ENCODE results near the gene CYSTM1. TPM values are rescaled to one million over a fixed set of nuclear protein-coding genes. Genes with fewer than 3 reads are reported as not detected.

CYSTM1 gene
- total and polyA plus RNA-seq, 2 donors (not counting 1 experiment from before 2014, with no cell fraction given), result 6.2 to 17.0 TPM

DNA sequence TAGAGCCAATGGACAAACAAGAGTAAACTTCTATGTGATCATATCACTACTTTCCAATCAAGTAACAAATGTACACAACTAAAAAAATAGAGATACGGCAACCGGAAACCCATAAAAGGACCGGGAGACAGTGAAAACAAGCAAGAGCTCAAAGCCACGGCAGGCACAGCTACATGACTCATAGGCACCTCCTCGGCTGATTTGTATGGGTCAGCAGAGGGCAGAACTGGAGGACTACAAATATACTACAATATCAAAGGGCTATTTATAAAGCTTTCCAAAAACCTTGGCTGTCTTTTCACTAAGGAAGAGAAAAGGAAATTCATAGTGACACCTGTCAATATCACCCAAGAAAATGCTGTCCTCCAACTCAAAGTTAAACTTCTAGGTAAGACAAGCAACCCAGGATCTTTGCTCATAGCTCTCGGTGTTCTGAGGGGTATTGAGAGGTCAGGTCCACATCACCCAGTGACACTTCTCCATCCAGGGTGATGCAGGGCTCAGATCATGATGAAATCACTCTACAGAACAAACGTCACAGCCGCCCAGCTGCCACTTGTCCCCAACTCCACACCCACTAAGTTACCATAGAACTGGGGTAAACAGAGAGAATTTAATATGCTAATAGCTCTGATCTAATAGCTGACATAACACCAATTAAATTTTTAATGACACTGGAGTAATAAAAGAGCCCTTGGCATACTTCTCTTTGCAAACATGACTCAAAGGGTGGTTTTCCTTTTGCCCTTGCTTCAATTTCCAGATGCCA, 86.6 kb downstream of the CYSTM1 start:
- ATAC-seq (ENCODE audit: low read depth) (no peak), DNase-seq (no peak)
- Histone ChIP-seq H3K4me2 (replicated peaks; ENCODE audit: low read depth, low read length, poor library complexity, severe bottlenecking) (no peak overlapping the region), H4K20me1 (ENCODE audit: control insufficient read depth, insufficient read depth, low read length, poor library complexity, severe bottlenecking) (peaks cover 17% of the 10 kb centered on the region), H3K9me3 (ENCODE audit: control extremely low read depth in 1 of 3, control insufficient read depth in 2 of 3, insufficient read depth in 1 of 3, low read length in 2 of 3) (no peaks in the 10 kb centered on the region), H3K4me1 (ENCODE audit: control insufficient read depth in 2 of 2, insufficient read depth in 2 of 2, low read length in 2 of 2) (no peaks in the 10 kb centered on the region), H3K36me3 (replicated peaks in 1 of 2; ENCODE audit: control extremely low read depth in 1 of 2, control insufficient read depth in 1 of 2, extremely low read depth in 1 of 2, insufficient read depth in 2 of 2, low read length in 1 of 2) (peaks cover 2 to 12% of the 10 kb centered on the region in 2 experiments), H3K9ac (ENCODE audit: low read length) (no peak overlapping the region), H3K4me3 (ENCODE audit: control extremely low read depth in 1 of 5, extremely low read depth in 1 of 5, insufficient read depth in 1 of 5, low read depth in 2 of 5, low read length in 4 of 5) (no peak overlapping the region), H3K27ac (ENCODE audit: low read length in 2 of 2) (no peak overlapping the region), H3K27me3 (replicated peaks in 1 of 4; ENCODE audit: control extremely low read depth in 1 of 4, control insufficient read depth in 3 of 4, insufficient read depth in 4 of 4, low read length in 3 of 4) (no peaks in the 10 kb centered on the region), H3K79me2 (ENCODE audit: control insufficient read depth, insufficient read depth, low read length) (peaks cover 55% of the 10 kb centered on the region), H2AFZ (ENCODE audit: insufficient read depth, low read depth, low read length, poor library complexity, severe bottlenecking) (no peak overlapping the region)
- 92% methylated on average over 4 of the region's 8 CpGs for WGBS (ENCODE audit: insufficient coverage)
- H3K27ac Mint-ChIP-seq, result no peak overlapping the region
- ChIA-PET CTCF (interaction anchor here (0.6 to 3.9 kb wide), 7 partner anchors 10 to 97 kb away, joined by 3 to 19 read pairs (median 3); partner anchors contain the start of gene HBEGF), POLR2A (no interaction called here)
- no peaks in the 10 kb centered on the region for H3K27me3 Mint-ChIP-seq
- H3K9me3 Mint-ChIP-seq (ENCODE audit: insufficient read depth), result no peaks in the 10 kb centered on the region
- peaks cover 14% of the 10 kb centered on the region for H3K4me1 Mint-ChIP-seq
- TF ChIP-seq, protein P1, sequence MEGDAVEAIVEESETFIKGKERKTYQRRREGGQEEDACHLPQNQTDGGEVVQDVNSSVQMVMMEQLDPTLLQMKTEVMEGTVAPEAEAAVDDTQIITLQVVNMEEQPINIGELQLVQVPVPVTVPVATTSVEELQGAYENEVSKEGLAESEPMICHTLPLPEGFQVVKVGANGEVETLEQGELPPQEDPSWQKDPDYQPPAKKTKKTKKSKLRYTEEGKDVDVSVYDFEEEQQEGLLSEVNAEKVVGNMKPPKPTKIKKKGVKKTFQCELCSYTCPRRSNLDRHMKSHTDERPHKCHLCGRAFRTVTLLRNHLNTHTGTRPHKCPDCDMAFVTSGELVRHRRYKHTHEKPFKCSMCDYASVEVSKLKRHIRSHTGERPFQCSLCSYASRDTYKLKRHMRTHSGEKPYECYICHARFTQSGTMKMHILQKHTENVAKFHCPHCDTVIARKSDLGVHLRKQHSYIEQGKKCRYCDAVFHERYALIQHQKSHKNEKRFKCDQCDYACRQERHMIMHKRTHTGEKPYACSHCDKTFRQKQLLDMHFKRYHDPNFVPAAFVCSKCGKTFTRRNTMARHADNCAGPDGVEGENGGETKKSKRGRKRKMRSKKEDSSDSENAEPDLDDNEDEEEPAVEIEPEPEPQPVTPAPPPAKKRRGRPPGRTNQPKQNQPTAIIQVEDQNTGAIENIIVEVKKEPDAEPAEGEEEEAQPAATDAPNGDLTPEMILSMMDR (IDR thresholded peaks at IDR 0.05), result no peak
- TF ChIP-seq EZH2 (IDR thresholded peaks at IDR 0.05; ENCODE audit: borderline replicate concordance, insufficient read depth, low read depth, low read length, poor library complexity, severe bottlenecking), result no peak
- H3K4me3 Mint-ChIP-seq, result no peak overlapping the region
- intact Hi-C loops (cut with micrococcal nuclease), result no loop called here

DNA sequence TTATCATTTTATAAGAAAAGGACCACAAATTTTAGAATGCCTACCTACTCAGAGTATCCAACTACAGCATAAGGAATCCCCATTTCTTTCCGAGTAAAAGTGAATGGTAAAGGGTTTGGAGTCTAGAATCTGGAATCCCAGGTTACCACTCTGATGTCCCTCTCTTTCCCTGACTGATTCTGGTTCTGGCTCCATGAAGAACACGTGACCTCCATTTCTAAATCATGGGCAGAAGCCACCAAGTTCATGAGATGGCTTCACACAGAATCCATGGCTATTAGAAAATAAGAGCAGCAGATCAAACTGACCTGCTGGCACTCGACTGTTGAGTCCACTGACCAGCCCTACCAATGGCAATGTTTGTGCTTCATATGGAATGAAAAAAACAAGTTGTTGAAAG, 87.2 kb downstream of the CYSTM1 start:
- Mint-ChIP-seq H3K27me3 (no peaks in the 10 kb centered on the region), H3K4me1 (peaks cover 16% of the 10 kb centered on the region), H3K27ac (no peak overlapping the region), H3K9me3 (ENCODE audit: insufficient read depth) (no peaks in the 10 kb centered on the region), H3K4me3 (no peak overlapping the region)
- WGBS (ENCODE audit: insufficient coverage), result 100% methylated on average over 1 of the region's 3 CpGs
- ChIA-PET POLR2A (no interaction called here), CTCF (interaction anchor here (0.6 to 3.9 kb wide), 4 partner anchors 10 to 84 kb away, joined by 3 to 19 read pairs (median 7); partner anchors contain the start of gene HBEGF)
- no peaks in the 10 kb centered on the region for H3K9me3 ChIP-seq (ENCODE audit: control extremely low read depth in 1 of 3, control insufficient read depth in 2 of 3, insufficient read depth in 1 of 3, low read length in 2 of 3)
- DNase-seq (no peak), ATAC-seq (ENCODE audit: low read depth) (no peak)
- H3K27ac ChIP-seq (ENCODE audit: low read length in 2 of 2), result no peak overlapping the region
- peaks cover 17% of the 10 kb centered on the region for H4K20me1 ChIP-seq (ENCODE audit: control insufficient read depth, insufficient read depth, low read length, poor library complexity, severe bottlenecking)
- intact Hi-C loops (cut with micrococcal nuclease), result no loop called here
- no peak overlapping the region for H3K4me2 ChIP-seq (replicated peaks; ENCODE audit: low read depth, low read length, poor library complexity, severe bottlenecking)
- TF ChIP-seq, protein P1 (IDR thresholded peaks at IDR 0.05), result no peak
- TF ChIP-seq EZH2 (IDR thresholded peaks at IDR 0.05; ENCODE audit: borderline replicate concordance, insufficient read depth, low read depth, low read length, poor library complexity, severe bottlenecking), result no peak
- H3K9ac ChIP-seq (ENCODE audit: low read length), result no peak overlapping the region
- H3K4me1 ChIP-seq (ENCODE audit: control insufficient read depth in 2 of 2, insufficient read depth in 2 of 2, low read length in 2 of 2), result peaks cover under 1 to 5% of the 10 kb centered on the region in 2 donors
- H3K79me2 ChIP-seq (ENCODE audit: control insufficient read depth, insufficient read depth, low read length), result peaks cover 51% of the 10 kb centered on the region
- H3K27me3 ChIP-seq (replicated peaks in 1 of 4; ENCODE audit: control extremely low read depth in 1 of 4, control insufficient read depth in 3 of 4, insufficient read depth in 4 of 4, low read length in 3 of 4), result no peaks in the 10 kb centered on the region
- H3K4me3 ChIP-seq (ENCODE audit: control extremely low read depth in 1 of 5, extremely low read depth in 1 of 5, insufficient read depth in 1 of 5, low read depth in 2 of 5, low read length in 4 of 5), result no peak overlapping the region
- peaks cover 2 to 12% of the 10 kb centered on the region in 2 experiments for H3K36me3 ChIP-seq (replicated peaks in 1 of 2; ENCODE audit: control extremely low read depth in 1 of 2, control insufficient read depth in 1 of 2, extremely low read depth in 1 of 2, insufficient read depth in 2 of 2, low read length in 1 of 2)
- no peak overlapping the region for H2AFZ ChIP-seq (ENCODE audit: insufficient read depth, low read depth, low read length, poor library complexity, severe bottlenecking)

All from B cell (primary cell).